GM12878 (cell line): Measurements from ENCODE around the gene CAMK2D. TPM values are rescaled to one million over a fixed set of nuclear protein-coding genes. Genes with fewer than 3 reads are reported as not detected.

Experiments
- CEBPB ChIP-seq, 2 experiments: fragments of 150-350 bp in 1 of 2; IDR thresholded peaks; 2 replicates each; pipeline ENCODE4 v1.6.1; 2012 to 2014; ENCODE audit warnings: low read depth in 2 of 2, low read length in 2 of 2, borderline replicate concordance in 1 of 2, inconsistent platforms in 1 of 2
- EZH2 ChIP-seq: IDR thresholded peaks from 2 replicates; pipeline ENCODE4 v1.6.1; 2012; ENCODE audit warnings: low read depth, mild to moderate bottlenecking, control low read depth, inconsistent platforms, low read length, borderline replicate concordance; ENCODE audit not compliant: control insufficient read depth
- FOS ChIP-seq: IDR thresholded peaks from 3 replicates; pipeline ENCODE4 v1.6.1; 2011; ENCODE audit warnings: borderline replicate concordance; ENCODE audit not compliant: insufficient read length; ENCODE audit errors: extremely low read depth
- FOXK2 ChIP-seq: fragments of 450-650 bp; IDR thresholded peaks from 2 replicates; pipeline ENCODE4 v1.6.1; 2017; ENCODE audit warnings: mild to moderate bottlenecking, moderate library complexity
- GATAD2B ChIP-seq: fragments of 450-650 bp; conservative IDR thresholded peaks from 2 replicates; pipeline ENCODE4 v1.6.1; 2017; ENCODE audit warnings: low read depth, mild to moderate bottlenecking, moderate library complexity
- HDAC6 ChIP-seq: fragments of 200-600 bp; sonication (generic); IDR thresholded peaks from one replicate; pipeline ENCODE4 v1.8.0; 2017; ENCODE audit warnings: antibody characterized with exemption; ENCODE audit not compliant: unreplicated experiment
- JUND ChIP-seq: IDR thresholded peaks from 2 replicates; pipeline ENCODE4 v1.6.1; 2012; ENCODE audit warnings: low read depth, mild to moderate bottlenecking, low read length, improper control_type of control experiment, moderate library complexity
- MYC ChIP-seq: IDR thresholded peaks from 2 replicates; pipeline ENCODE4 v1.6.1; 2011; ENCODE audit warnings: mild to moderate bottlenecking, low read length, moderate library complexity, inconsistent platforms; ENCODE audit not compliant: insufficient read depth, insufficient replicate concordance, insufficient read length, severe bottlenecking
- NFIC ChIP-seq: IDR thresholded peaks from 2 replicates; pipeline ENCODE4 v1.6.1; 2012; ENCODE audit warnings: low read depth, mild to moderate bottlenecking, inconsistent platforms, low read length, moderate library complexity
- SIX5 ChIP-seq: IDR thresholded peaks from 2 replicates; pipeline ENCODE4 v1.6.1; 2011; ENCODE audit warnings: mild to moderate bottlenecking, low read depth, low read length, moderate library complexity; ENCODE audit not compliant: severe bottlenecking
- SMAD5 ChIP-seq: IDR thresholded peaks from 2 replicates; pipeline ENCODE4 v1.6.1; 2016; ENCODE audit warnings: antibody characterized with exemption, low read depth
- SP1 ChIP-seq: IDR thresholded peaks from one replicate; pipeline ENCODE4 v1.6.1; 2011; ENCODE audit warnings: low read depth, low read length
- SRF ChIP-seq, 2 experiments: IDR thresholded peaks; 2 replicates each; pipeline ENCODE4 v1.6.1; 2011; ENCODE audit warnings: low read depth in 2 of 2, low read length in 2 of 2, mild to moderate bottlenecking in 1 of 2, moderate library complexity in 1 of 2
- YBX1 ChIP-seq: fragments of 450-650 bp; IDR thresholded peaks from 2 replicates; pipeline ENCODE4 v1.6.1; 2016; ENCODE audit warnings: antibody characterized with exemption
- ZZZ3 ChIP-seq: IDR thresholded peaks from 2 replicates; pipeline ENCODE4 v1.6.1; 2011; ENCODE audit warnings: low read depth; ENCODE audit not compliant: control insufficient read depth, insufficient read length
- polyA plus RNA-seq, 11 experiments: library from polyadenylated mRNA; depleted of rRNA in 4 of 11; unstranded in 6 of 11; stranded (reverse) in 5 of 11; fragments of >200 nt; fragmentation: Nextera tagmentation in 4 of 11; fragmentation: Illumina TruSeq in 1 of 11; extraction: Ambion mirVana in 4 of 11; extraction: Trizol in 1 of 11; gene quantifications; 1 replicate in 1 of 11; 2 replicates in 10 of 11; pipeline versions ENCODE4 v1.2.1 to v1.2.3, GENCODE V29; 2011 to 2016; ENCODE audit warnings: inconsistent platforms in 2 of 11, missing spikeins in 2 of 11, low read depth in 1 of 11
- total RNA-seq, 4 experiments: library from RNA; depleted of rRNA in 3 of 4; stranded (reverse); fragments of >200 nt in 3 of 4; fragmentation: Illumina TruSeq in 1 of 4; extraction: Trizol in 1 of 4; gene quantifications; 2 replicates each; pipeline versions ENCODE4 v1.2.1 to v1.2.3, GENCODE V29; 2013 to 2021
- TF ChIP-seq, protein P1 (sequence below): fragments of 450-650 bp; IDR thresholded peaks from 2 replicates; pipeline ENCODE4 v1.6.1; 2017; ENCODE audit warnings: antibody characterized with exemption, mild to moderate bottlenecking, moderate library complexity
- TF ChIP-seq, protein P2 (sequence below): fragments of 450-650 bp; formaldehyde crosslinking; IDR thresholded peaks from 2 replicates; pipeline ENCODE4 v1.4.0; 2020; ENCODE audit warnings: mild to moderate bottlenecking, moderate library complexity
- TF ChIP-seq, protein P3 (sequence below): IDR thresholded peaks from 2 replicates; pipeline ENCODE4 v1.6.1; 2011; ENCODE audit warnings: borderline replicate concordance, low read depth, mild to moderate bottlenecking, moderate library complexity, low read length; ENCODE audit not compliant: insufficient read depth, poor library complexity, severe bottlenecking

CAMK2D gene
- total and polyA plus RNA-seq, 10 of the 15 experiments (the other 5 are each of a cell fraction or from before 2014, with no cell fraction given): 6.9 to 88.5 (median 12.9) TPM

DNA sequence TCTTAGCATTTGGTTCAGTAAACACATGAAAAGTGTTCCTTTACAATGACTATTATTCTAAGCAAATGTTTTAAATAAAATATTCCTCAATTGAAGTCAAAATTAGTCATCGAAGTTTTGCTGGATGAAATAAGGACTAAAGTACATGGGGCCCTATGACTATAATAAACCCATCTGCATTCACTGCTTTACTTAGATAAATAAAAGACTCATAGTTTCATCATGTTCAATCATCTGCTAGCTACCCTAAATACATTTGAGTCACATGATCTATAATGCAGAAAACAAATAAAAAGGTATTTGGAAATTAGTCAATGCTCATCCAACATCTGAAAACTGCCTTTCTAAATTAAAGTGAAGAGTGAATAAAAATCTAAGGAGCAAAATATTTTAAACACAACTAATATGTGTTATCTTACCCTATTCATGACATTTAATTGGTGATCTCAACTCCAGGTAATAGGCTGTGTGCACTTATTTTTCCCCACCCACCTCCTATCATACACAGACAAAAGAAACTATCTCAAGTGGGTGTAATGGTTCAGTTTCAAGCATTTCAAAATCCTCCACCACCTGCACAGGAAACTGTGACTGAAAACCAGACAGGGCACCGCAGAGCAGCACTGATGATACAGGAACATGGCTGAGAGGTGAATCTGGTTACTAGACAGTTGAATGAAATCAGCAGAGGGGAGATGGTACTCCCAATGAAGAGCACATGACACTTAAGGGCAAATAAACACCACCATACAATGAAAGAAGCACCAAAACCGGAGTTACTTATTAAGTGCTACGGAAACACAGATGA lies 78.6 kb downstream of the CAMK2D start (continued):
- TF ChIP-seq, protein P1, sequence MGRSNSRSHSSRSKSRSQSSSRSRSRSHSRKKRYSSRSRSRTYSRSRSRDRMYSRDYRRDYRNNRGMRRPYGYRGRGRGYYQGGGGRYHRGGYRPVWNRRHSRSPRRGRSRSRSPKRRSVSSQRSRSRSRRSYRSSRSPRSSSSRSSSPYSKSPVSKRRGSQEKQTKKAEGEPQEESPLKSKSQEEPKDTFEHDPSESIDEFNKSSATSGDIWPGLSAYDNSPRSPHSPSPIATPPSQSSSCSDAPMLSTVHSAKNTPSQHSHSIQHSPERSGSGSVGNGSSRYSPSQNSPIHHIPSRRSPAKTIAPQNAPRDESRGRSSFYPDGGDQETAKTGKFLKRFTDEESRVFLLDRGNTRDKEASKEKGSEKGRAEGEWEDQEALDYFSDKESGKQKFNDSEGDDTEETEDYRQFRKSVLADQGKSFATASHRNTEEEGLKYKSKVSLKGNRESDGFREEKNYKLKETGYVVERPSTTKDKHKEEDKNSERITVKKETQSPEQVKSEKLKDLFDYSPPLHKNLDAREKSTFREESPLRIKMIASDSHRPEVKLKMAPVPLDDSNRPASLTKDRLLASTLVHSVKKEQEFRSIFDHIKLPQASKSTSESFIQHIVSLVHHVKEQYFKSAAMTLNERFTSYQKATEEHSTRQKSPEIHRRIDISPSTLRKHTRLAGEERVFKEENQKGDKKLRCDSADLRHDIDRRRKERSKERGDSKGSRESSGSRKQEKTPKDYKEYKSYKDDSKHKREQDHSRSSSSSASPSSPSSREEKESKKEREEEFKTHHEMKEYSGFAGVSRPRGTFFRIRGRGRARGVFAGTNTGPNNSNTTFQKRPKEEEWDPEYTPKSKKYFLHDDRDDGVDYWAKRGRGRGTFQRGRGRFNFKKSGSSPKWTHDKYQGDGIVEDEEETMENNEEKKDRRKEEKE: no peak
- TF ChIP-seq SMAD5: no peak
- TF ChIP-seq GATAD2B: no peak
- TF ChIP-seq NFIC: peak; percentile 96
- TF ChIP-seq YBX1: no peak
- no peak for TF ChIP-seq FOXK2
- TF ChIP-seq, protein P2, sequence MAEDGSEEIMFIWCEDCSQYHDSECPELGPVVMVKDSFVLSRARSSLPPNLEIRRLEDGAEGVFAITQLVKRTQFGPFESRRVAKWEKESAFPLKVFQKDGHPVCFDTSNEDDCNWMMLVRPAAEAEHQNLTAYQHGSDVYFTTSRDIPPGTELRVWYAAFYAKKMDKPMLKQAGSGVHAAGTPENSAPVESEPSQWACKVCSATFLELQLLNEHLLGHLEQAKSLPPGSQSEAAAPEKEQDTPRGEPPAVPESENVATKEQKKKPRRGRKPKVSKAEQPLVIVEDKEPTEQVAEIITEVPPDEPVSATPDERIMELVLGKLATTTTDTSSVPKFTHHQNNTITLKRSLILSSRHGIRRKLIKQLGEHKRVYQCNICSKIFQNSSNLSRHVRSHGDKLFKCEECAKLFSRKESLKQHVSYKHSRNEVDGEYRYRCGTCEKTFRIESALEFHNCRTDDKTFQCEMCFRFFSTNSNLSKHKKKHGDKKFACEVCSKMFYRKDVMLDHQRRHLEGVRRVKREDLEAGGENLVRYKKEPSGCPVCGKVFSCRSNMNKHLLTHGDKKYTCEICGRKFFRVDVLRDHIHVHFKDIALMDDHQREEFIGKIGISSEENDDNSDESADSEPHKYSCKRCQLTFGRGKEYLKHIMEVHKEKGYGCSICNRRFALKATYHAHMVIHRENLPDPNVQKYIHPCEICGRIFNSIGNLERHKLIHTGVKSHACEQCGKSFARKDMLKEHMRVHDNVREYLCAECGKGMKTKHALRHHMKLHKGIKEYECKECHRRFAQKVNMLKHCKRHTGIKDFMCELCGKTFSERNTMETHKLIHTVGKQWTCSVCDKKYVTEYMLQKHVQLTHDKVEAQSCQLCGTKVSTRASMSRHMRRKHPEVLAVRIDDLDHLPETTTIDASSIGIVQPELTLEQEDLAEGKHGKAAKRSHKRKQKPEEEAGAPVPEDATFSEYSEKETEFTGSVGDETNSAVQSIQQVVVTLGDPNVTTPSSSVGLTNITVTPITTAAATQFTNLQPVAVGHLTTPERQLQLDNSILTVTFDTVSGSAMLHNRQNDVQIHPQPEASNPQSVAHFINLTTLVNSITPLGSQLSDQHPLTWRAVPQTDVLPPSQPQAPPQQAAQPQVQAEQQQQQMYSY: no peak
- no peak for TF ChIP-seq SRF (IDR thresholded peaks at IDR 0.05; ENCODE audit: low read depth in 2 of 2, low read length in 2 of 2)
- TF ChIP-seq FOS: no peak
- TF ChIP-seq EZH2: no peak
- TF ChIP-seq MYC: no peak
- no peak for TF ChIP-seq ZZZ3
- TF ChIP-seq, protein P3, sequence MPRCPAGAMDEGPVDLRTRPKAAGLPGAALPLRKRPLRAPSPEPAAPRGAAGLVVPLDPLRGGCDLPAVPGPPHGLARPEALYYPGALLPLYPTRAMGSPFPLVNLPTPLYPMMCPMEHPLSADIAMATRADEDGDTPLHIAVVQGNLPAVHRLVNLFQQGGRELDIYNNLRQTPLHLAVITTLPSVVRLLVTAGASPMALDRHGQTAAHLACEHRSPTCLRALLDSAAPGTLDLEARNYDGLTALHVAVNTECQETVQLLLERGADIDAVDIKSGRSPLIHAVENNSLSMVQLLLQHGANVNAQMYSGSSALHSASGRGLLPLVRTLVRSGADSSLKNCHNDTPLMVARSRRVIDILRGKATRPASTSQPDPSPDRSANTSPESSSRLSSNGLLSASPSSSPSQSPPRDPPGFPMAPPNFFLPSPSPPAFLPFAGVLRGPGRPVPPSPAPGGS: peak; percentile 85
- TF ChIP-seq CEBPB (IDR thresholded peaks at IDR 0.05; ENCODE audit: borderline replicate concordance in 1 of 2, low read depth in 2 of 2, low read length in 2 of 2): peak in 1 of 2 experiments; percentile 68; a peak in 1 of 4 replicates
- peak; percentile 67; the same call in 1 of the 2 replicates for TF ChIP-seq JUND
- TF ChIP-seq SP1: no peak
- no peak for TF ChIP-seq SIX5
- TF ChIP-seq HDAC6: no peak
